SKM-1 (cell line): ENCODE measurements around the gene CACHD1.

Experiments
- DNase-seq: peaks from one replicate; lab custom pipeline; 2025; ENCODE audit not compliant: unreplicated experiment; lab: John Stamatoyannopoulos, UW

CACHD1 gene

DNA sequence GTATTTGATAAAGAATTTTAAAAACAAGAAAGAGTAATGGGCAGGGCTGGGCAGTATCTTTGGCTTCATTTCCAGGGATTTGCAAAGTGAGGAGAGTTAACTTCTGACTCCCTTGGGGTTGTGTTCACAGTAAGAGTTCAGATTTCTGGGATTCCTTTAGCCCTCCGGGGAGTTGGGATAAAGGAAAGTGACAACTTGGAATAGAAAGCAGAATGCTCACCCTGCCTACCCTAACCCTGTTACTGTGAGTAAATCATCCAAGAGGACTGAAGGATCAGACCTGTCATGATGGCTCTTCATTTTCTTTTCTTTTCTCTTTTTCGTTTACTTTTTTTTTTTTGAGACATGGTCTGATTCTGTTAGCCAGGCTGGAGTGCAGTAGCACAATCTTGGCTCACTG is 76.1 kb downstream of the CACHD1 start:
- DNase-seq: no peak

GRCh38 chr1:64549464-64550239 is 79.7 kb downstream of the CACHD1 start:
- no peak for DNase-seq

- no peak for DNase-seq
Measured at GRCh38 chr1:64550510-64550909, 80.6 kb downstream of the CACHD1 start.

DNA sequence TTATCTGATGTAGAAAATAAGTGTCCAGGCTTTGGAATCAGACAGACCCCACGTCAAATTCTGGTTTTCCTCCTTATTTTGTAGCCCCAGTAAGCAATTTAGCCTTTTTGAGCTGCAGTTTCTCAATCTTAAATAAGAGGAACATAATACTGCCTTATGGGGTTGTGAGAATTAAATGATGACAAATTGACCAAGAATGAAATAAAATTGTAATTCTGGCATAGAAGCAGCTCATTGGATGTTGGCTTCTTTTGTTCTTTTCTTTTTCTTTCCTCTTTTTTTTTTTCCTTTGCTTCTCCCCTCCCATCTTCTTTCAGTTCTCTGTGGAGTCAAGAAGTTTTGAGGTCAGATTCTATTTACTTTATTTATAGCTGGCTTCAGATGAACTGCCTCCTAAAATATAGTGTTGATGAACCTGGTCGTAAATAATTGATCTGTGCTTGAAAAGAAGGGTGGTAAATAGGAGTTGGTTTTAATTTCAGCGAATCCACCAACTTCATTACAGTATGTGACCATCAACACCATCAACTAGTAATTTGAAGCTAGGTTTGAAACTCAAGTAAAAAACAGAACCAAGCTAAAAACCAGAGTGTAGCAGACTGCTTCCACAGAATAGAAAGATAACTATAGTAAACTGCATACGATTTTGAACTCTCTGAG is 81.1 kb downstream of the CACHD1 start:
- DNase-seq: no peak

- DNase-seq: no peak
Measured at GRCh38 chr1:64553285-64553684, 83.4 kb downstream of the CACHD1 start.

- no peak for DNase-seq
Measured at GRCh38 chr1:64555947-64556346, 86.0 kb downstream of the CACHD1 start.

DNA sequence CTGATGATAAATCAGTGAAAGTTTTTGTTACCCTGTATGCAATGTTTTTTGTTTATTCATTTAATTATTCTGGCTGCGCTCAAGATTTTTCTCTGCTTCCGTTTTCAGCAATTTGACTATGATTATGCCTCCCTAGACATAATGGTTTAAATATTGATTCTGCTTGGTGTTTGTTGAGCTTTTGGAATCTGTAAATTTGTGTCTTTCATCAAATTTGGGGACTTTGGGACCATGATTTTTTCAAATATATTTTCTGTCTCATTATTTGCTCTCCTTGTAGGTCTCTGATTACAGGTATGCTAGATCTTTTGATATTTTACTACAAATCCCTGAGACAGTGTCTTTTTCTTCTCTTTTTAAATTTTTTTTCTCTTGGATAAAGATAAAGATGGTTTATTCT is 92.1 kb downstream of the CACHD1 start:
- DNase-seq: no peak

GRCh38 chr1:64563958-64564565 is 94.1 kb downstream of the CACHD1 start:
- DNase-seq: no peak

DNA sequence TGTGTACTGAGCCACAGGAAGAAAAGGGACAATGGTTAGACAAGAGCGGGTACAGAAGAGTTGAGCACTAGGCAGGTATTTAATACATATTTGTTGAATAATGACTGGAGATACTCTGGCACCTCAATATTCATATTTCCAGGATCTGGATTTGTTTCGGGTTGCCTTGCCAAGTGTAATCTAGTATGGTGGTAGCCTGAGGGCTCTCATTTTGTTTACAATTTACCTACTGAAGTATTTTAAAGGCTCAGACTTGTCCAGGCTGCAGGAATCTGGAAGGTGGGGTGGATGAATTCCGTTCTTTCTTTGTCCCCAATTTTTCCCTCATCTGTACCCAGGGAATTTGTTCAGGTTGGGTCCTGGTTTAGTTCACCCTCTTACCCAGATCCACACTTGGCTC is 95.0 kb downstream of the CACHD1 start:
- no peak for DNase-seq

DNA sequence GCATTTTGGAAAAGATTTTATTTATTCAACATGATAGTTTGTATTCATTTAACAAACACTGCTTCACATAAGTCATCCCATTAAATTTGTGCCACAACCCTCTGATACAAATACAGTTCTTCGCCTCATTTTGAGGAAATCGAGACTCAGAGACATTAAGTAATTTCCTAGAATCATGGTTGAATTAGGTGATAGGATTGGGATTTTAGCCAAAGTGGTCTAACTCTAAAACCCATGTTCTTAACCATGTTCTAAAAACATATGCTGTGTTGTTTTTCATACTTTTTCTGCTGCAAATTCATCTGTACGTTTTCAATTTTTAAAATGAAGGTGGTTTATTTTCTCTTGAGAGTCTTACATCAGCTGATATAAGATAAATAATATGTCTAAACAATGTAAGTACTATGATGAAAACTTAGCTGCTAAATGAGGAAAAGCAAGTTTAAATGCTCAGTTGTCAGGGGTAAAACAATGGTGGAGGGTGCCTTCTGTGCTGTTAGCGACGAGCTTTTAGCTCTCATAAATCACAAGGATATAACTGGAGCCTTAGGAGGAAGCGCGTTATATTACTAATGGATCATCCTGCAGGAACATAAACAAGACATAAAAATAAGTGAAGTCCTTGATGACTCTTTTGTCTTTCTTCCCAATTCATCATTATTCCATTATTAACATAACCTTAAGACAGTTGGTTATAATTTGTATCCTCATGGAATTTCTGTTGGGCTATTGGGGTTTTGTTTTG is 97.7 kb downstream of the CACHD1 start:
- DNase-seq: no peak

GRCh38 chr1:64568171-64568450 is 98.2 kb downstream of the CACHD1 start:
- no peak for DNase-seq

GRCh38 chr1:64569411-64569810 is 99.5 kb downstream of the CACHD1 start:
- DNase-seq: peak; percentile 41

DNA sequence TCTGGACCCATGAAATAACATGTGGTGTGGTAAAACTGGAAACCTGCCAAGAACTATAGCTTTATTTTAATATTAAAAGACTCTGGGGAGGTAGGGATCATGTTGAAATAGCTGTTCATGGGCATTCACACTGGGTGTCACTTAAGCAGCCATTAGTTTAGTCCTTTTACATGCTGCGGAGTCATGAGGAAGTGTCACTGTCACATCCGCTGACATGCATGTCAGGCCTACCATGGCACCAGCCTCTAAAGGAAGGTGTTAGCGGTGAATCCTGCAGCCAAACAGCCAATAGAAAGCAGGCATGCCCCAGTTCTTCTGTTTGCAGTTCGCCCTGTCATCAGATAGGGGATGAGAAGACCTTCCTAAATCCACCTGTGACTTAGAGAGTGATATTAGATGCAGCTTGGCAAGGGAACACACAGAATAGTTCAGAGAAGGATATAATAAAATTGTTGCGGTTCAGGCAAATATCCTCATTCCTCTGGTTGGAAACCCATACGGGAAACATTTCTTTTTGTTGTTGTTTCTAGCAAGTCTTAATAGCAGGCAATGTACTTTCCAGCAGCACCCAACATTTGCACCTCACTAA is 100.4 kb downstream of the CACHD1 start:
- no peak for DNase-seq

DNA sequence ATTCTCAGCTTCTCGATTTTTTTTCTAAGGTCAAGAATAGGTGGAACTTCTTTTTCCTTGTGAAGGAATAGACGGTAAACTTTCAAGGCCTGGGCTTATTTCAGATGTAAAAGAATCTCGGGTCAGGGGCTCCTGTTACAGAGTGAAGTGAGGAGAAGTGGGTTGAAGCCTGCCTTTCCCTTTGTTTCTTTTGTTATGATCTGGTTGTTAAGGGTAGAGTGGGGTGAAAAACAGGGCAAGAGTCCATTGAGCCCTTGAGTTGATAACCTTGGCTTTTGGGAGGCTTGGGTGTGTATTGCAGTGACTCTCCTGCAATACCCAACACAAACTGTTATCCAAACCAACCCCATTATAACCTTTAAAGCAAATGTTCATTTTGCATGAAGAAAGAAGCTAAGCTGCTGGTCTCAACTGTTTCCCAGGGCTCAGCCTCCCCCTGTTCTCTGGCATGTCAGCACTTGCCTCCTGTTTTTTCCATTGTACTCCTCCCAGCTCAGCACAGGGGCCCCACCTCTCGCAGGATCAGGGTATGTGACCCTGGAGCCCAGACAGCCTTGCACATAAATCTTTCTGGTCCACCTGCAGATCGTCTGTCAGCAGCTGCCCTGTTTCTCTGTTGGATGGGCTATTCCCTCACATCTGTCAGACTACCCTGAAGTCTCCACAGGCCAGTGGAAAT is 102.4 kb downstream of the CACHD1 start:
- DNase-seq: no peak

GRCh38 chr1:64574301-64574700 is 104.4 kb downstream of the CACHD1 start:
- no peak for DNase-seq

GRCh38 chr1:64575881-64576676 is 106.2 kb downstream of the CACHD1 start:
- DNase-seq: no peak

DNA sequence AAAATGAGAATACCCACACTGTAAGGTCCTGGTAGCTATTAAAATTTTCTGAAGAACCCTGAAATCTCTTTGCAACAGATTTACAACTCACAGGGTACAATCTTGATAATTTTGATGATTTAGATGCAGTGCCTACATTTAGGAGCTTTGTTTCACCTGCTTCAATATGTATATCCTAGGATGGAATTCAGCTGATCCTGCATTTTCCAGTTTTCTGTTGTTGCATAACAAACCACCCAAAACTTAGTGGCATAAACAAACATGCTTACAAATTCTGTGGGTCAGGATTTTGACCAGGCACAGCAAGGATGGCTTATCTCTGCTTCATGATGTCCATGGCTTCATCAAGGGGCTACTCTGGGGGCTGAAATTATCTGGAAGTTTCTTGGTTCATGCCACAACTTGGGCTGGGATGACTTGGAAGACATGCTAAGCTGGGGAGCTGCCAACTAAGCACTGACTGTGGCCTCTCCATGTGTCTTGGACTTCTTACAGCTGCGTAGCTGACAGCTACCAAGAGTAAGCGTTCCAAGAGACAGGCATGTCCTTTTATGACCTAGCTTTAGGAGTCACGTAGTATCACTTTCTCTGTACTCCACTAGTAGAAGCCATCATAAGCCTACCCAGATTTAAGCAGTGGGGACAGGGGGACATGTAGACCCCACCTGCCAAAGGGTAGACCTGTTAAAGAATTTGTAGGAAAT is 108.5 kb downstream of the CACHD1 start:
- DNase-seq: no peak

GRCh38 chr1:64579767-64580166 is 109.8 kb downstream of the CACHD1 start:
- no peak for DNase-seq

DNA sequence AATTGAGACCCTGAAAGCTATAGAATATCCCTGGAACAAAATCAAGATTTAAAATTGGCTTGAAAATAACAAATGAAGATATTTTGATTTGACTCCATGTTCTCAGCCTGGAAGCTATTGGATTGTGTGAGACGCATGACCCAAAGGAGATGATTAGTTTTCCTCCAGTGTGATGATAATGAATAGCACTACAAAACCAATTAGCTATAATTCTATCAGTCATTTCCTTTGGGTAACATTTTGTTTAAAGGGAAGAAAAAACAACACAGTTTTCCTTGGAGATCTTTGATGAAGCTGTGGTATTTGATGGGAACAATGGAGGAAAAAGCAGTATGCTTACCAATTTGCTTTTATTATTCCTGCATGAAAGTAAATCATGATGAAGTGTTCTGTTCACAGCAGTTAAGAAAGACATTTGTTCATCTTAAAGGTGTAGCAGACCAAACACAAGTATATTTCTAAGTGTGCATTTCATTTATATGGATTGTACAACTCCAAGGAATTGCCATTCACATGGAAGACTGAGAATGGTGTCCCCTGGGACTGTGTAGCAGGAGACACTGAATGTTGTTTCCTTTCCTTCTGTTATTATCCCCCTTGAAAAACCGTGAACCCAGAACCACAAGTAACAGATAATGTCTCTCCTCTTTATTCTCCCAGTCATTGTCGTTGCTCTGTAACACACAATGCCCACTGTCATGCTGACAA is 111.4 kb downstream of the CACHD1 start:
- no peak for DNase-seq
